WTC11 (cell line): Measurements from ENCODE around the gene TMEM38B. TPM values are rescaled to one million over a fixed set of nuclear protein-coding genes. Genes with fewer than 3 reads are reported as not detected.
"Not testable (repeated sequence)": the region's sequence is repeated elsewhere in the genome, so short reads cannot be mapped to it uniquely, and the experiment has no call there.

Experiments used
- ATAC-seq: fragments of 200-7000 bp; cut with Tn5 transposase; 2 replicates; pipeline ENCODE4 v1.10.0; 2021; ENCODE audit warnings: mild to moderate bottlenecking, moderate library complexity
- CTCF ChIA-PET: fragments of 300-600 bp; sonication (Branson Sonifier 250); formaldehyde crosslinking; loops from one replicate; lab custom pipeline; 2021; ENCODE audit warnings: antibody characterized with exemption; lab: Charles Lee
- POLR2A ChIA-PET: fragments of 350-600 bp; sonication (Branson Sonifier 250); formaldehyde crosslinking; loops from one replicate; lab custom pipeline; 2021; ENCODE audit warnings: antibody characterized with exemption; lab: Charles Lee
- DNase-seq: peaks from one replicate; pipeline ENCODE4 v3.0.0; 2021; ENCODE audit warnings: low spot score
- H3K27ac Mint-ChIP-seq: 2 replicates; pipeline ENCODE4 v1.8.0; 2021; ENCODE audit warnings: mixed read lengths
- H3K27me3 Mint-ChIP-seq: 2 replicates; pipeline ENCODE4 v1.8.0; 2021; ENCODE audit warnings: low read depth, mild to moderate bottlenecking, moderate library complexity, mixed read lengths
- H3K36me3 Mint-ChIP-seq: 2 replicates; pipeline ENCODE4 v1.8.0; 2021; ENCODE audit warnings: mixed read lengths
- H3K4me1 Mint-ChIP-seq: 2 replicates; pipeline ENCODE4 v1.8.0; 2022; ENCODE audit warnings: mixed read lengths
- H3K4me3 Mint-ChIP-seq: 2 replicates; pipeline ENCODE4 v1.8.0; 2021; ENCODE audit warnings: mild to moderate bottlenecking, moderate library complexity, mixed read lengths
- H3K9me3 Mint-ChIP-seq: 2 replicates; pipeline ENCODE4 v1.8.0; 2021; ENCODE audit warnings: mixed read lengths
- ATF6 ChIP-seq: sonication (generic); formaldehyde crosslinking; IDR thresholded peaks from 2 replicates; pipeline ENCODE4 v1.8.1; 2023; ENCODE audit warnings: mild to moderate bottlenecking, missing genetic modification reagents
- CDX4 ChIP-seq: fragments of 250-450 bp; sonication (Bioruptor Pico); IDR thresholded peaks from 2 replicates; pipeline ENCODE4 v1.9.0; 2021; ENCODE audit warnings: moderate library complexity, mild to moderate bottlenecking, inconsistent platforms, borderline replicate concordance
- ELF4 ChIP-seq: sonication (generic); formaldehyde crosslinking; IDR thresholded peaks from 2 replicates; pipeline ENCODE4 v1.8.1; 2022; ENCODE audit warnings: low read depth, mild to moderate bottlenecking, moderate library complexity, missing genetic modification reagents
- IRF2 ChIP-seq: sonication (generic); formaldehyde crosslinking; IDR thresholded peaks from 2 replicates; pipeline ENCODE4 v1.8.0; 2022; ENCODE audit warnings: low read depth, missing genetic modification reagents, borderline replicate concordance
- SOX15 ChIP-seq: fragments of 250-450 bp; sonication (Bioruptor Pico); IDR thresholded peaks from 2 replicates; pipeline ENCODE4 v1.9.0; 2021; ENCODE audit warnings: mild to moderate bottlenecking
- TEAD4 ChIP-seq: sonication (generic); formaldehyde crosslinking; IDR thresholded peaks from 2 replicates; pipeline ENCODE4 v1.8.0; 2022; ENCODE audit warnings: mild to moderate bottlenecking, missing genetic modification reagents
- USF2 ChIP-seq: sonication (generic); formaldehyde crosslinking; IDR thresholded peaks from 2 replicates; pipeline ENCODE4 v1.8.1; 2023; ENCODE audit warnings: mild to moderate bottlenecking, missing genetic modification reagents, moderate library complexity
- ZNF121 ChIP-seq: sonication (generic); formaldehyde crosslinking; IDR thresholded peaks from 2 replicates; pipeline ENCODE4 v1.8.0; 2023; ENCODE audit warnings: missing genetic modification reagents
- total RNA-seq: library from RNA; stranded (reverse); gene quantifications from 3 replicates; pipeline ENCODE4 v1.2.3, GENCODE V29; 2021
- TF ChIP-seq, protein P1 (sequence below): sonication (generic); formaldehyde crosslinking; IDR thresholded peaks from 2 replicates; pipeline ENCODE4 v1.8.1; 2022; ENCODE audit warnings: missing genetic modification reagents, borderline replicate concordance
- TF ChIP-seq, protein P2 (sequence below): sonication (generic); formaldehyde crosslinking; IDR thresholded peaks from 2 replicates; pipeline ENCODE4 v1.8.1; 2023; ENCODE audit warnings: mild to moderate bottlenecking, missing genetic modification reagents, moderate library complexity

TMEM38B gene
- total RNA-seq, 1 experiment from 2014 or later: 15.7 TPM

DNA sequence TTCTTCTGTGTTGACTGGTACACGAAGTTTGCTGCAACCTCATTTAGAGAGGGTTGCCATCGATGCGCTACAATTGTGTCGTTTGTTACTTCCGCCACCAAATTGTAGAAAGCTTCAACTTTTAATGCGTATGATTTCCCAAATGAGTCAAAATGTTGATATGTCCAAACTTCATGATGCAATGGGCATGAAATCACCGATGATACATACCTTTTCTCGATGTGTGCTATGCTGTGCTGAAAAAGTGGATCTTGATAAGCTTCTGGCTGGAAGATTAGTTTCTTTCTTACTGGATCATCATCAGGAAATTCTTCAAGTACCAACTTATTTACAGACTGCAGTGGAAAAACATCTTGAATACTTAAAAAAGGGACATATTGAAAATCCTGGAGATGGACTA, 65.7 kb downstream of the TMEM38B start (continued):
- TF ChIP-seq ATF6 (CRISPR knock-in tag) (no peak), ELF4 (CRISPR knock-in tag) (no peak), IRF2 (CRISPR knock-in tag) (no peak), USF2 (CRISPR knock-in tag) (no peak), SOX15 (CRISPR knock-in tag) (no peak), ZNF121 (no peak), CDX4 (CRISPR knock-in tag) (no peak), TEAD4 (CRISPR knock-in tag) (no peak)
- TF ChIP-seq, protein P1, sequence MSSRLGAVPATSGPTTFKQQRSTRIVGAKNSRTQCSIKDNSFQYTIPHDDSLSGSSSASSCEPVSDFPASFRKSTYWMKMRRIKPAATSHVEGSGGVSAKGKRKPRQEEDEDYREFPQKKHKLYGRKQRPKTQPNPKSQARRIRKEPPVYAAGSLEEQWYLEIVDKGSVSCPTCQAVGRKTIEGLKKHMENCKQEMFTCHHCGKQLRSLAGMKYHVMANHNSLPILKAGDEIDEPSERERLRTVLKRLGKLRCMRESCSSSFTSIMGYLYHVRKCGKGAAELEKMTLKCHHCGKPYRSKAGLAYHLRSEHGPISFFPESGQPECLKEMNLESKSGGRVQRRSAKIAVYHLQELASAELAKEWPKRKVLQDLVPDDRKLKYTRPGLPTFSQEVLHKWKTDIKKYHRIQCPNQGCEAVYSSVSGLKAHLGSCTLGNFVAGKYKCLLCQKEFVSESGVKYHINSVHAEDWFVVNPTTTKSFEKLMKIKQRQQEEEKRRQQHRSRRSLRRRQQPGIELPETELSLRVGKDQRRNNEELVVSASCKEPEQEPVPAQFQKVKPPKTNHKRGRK: no peak
- TF ChIP-seq, protein P2, sequence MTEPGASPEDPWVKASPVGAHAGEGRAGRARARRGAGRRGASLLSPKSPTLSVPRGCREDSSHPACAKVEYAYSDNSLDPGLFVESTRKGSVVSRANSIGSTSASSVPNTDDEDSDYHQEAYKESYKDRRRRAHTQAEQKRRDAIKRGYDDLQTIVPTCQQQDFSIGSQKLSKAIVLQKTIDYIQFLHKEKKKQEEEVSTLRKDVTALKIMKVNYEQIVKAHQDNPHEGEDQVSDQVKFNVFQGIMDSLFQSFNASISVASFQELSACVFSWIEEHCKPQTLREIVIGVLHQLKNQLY (CRISPR knock-in tag): no peak

- POLR2A ChIA-PET, ATAC-seq, DNase-seq, H3K27me3 Mint-ChIP-seq, CTCF ChIA-PET: not testable (repeated sequence)
- Mint-ChIP-seq H3K36me3 (peaks cover 15% of the 10 kb centered on the region; the same call in 1 of the 2 replicates), H3K27ac (peak overlapping the region; percentile 98), H3K9me3 (peaks cover 21% of the 10 kb centered on the region), H3K4me3 (peak overlapping the region; percentile 87), H3K4me1 (peaks cover 14% of the 10 kb centered on the region)
Observed at GRCh38 chr9:105782561-105783494, 88.5 kb downstream of the TMEM38B start.

GRCh38 chr9:105783495-105783872, 89.1 kb downstream of the TMEM38B start:
- H3K27ac Mint-ChIP-seq, CTCF ChIA-PET, H3K27me3 Mint-ChIP-seq, POLR2A ChIA-PET, DNase-seq, ATAC-seq: not testable (repeated sequence)
- Mint-ChIP-seq H3K4me3 (peak overlapping the region; percentile 87), H3K36me3 (peaks cover 15% of the 10 kb centered on the region; the same call in 1 of the 2 replicates), H3K9me3 (peaks cover 24% of the 10 kb centered on the region), H3K4me1 (peaks cover 14% of the 10 kb centered on the region)

DNA sequence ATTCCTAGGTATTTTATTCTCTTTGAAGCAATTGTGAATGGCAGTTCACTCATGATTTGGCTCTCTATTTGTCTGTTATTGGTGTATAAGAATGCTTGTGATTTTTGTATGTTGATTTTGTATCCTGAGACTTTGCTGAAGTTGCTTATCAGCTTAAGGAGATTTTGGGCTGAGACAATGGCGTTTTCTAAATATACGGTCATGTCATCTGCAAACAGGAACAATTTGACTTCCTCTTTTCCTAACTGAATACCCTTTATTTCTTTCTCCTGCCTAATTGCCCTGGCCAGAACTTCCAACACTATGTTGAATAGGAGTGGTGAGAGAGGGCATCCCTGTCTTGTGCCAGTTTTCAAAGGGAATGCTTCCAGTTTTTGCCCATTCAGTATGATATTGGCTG, 92.5 kb downstream of the TMEM38B start:
- DNase-seq, CTCF ChIA-PET, H3K27me3 Mint-ChIP-seq, H3K4me3 Mint-ChIP-seq, POLR2A ChIA-PET, H3K27ac Mint-ChIP-seq, ATAC-seq: not testable (repeated sequence)
- peaks cover 51% of the 10 kb centered on the region for H3K9me3 Mint-ChIP-seq
- H3K4me1 Mint-ChIP-seq: peaks cover 14% of the 10 kb centered on the region
- peaks cover 45% of the 10 kb centered on the region for H3K36me3 Mint-ChIP-seq
